Measurements from ENCODE around the gene LIPC. TPM values are rescaled to one million over a fixed set of nuclear protein-coding genes. Genes with fewer than 3 reads are reported as not detected.

Gene LIPC
- total RNA-seq, 2 donors from 2014 or later, result not detected

GRCh38 chr15:58513726-58514336, 82.0 kb downstream of the LIPC start:
- DNase-seq (ENCODE audit: low spot score) (no peak), ATAC-seq (ENCODE audit: insufficient number of reproducible peaks, low FRiP score, low read depth) (no peak)
- Histone ChIP-seq H3K27ac (no peak overlapping the region), H3K27me3 (replicated peaks; ENCODE audit: insufficient read depth) (no peaks in the 10 kb centered on the region), H3K36me3 (no peaks in the 10 kb centered on the region), H3K9me3 (no peaks in the 10 kb centered on the region), H3K4me1 (ENCODE audit: control insufficient read depth in 1 of 2, low read depth in 2 of 2) (no peaks in the 10 kb centered on the region), H3K4me3 (no peak overlapping the region)
- TF ChIP-seq, protein P1, sequence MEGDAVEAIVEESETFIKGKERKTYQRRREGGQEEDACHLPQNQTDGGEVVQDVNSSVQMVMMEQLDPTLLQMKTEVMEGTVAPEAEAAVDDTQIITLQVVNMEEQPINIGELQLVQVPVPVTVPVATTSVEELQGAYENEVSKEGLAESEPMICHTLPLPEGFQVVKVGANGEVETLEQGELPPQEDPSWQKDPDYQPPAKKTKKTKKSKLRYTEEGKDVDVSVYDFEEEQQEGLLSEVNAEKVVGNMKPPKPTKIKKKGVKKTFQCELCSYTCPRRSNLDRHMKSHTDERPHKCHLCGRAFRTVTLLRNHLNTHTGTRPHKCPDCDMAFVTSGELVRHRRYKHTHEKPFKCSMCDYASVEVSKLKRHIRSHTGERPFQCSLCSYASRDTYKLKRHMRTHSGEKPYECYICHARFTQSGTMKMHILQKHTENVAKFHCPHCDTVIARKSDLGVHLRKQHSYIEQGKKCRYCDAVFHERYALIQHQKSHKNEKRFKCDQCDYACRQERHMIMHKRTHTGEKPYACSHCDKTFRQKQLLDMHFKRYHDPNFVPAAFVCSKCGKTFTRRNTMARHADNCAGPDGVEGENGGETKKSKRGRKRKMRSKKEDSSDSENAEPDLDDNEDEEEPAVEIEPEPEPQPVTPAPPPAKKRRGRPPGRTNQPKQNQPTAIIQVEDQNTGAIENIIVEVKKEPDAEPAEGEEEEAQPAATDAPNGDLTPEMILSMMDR (IDR thresholded peaks at IDR 0.05), result no peak

- Histone ChIP-seq H3K9me3 (no peaks in the 10 kb centered on the region), H3K27ac (no peak overlapping the region), H3K4me3 (no peak overlapping the region), H3K36me3 (no peaks in the 10 kb centered on the region), H3K27me3 (replicated peaks; ENCODE audit: insufficient read depth) (no peaks in the 10 kb centered on the region), H3K4me1 (ENCODE audit: control insufficient read depth in 1 of 2, low read depth in 2 of 2) (peaks cover under 1 to 7% of the 10 kb centered on the region in 2 donors)
- TF ChIP-seq, protein P1 (IDR thresholded peaks at IDR 0.05), result no peak
- ATAC-seq (ENCODE audit: insufficient number of reproducible peaks, low FRiP score, low read depth) (no peak), DNase-seq (ENCODE audit: low spot score) (no peak)
These were observed 84.0 kb downstream of the LIPC start for GRCh38 chr15:58515807-58516206.

DNA sequence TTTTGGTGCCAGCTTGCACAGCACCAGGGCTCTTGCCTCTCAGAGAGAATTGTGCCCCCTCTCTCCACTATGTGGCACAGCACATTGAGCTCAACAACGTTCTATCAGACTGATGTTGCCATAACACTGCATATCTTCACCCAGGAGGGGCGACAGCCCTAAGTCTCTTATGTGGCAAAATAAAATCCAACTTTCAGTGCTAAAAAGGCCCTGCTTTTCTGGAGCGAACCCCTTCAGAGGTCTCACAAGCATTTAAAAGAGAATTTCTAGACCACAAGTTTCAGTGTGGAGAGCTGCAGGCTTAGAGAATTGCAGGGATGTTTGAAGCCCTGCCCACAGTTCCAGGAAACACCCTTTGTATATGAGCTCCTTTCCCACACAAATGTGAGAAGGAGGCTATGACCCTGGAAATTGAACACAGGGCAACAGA, 85.5 kb downstream of the LIPC start:
- Histone ChIP-seq H3K27ac (no peak overlapping the region), H3K4me1 (ENCODE audit: control insufficient read depth in 1 of 2, low read depth in 2 of 2) (peaks cover 12 to 21% of the 10 kb centered on the region in 2 donors), H3K36me3 (no peaks in the 10 kb centered on the region), H3K27me3 (replicated peaks; ENCODE audit: insufficient read depth) (no peaks in the 10 kb centered on the region), H3K9me3 (no peaks in the 10 kb centered on the region), H3K4me3 (no peak overlapping the region)
- TF ChIP-seq, protein P1 (IDR thresholded peaks at IDR 0.05), result no peak
- no peak for DNase-seq (ENCODE audit: low spot score)
- no peak for ATAC-seq (ENCODE audit: insufficient number of reproducible peaks, low FRiP score, low read depth)

GRCh38 chr15:58517682-58518525, 86.1 kb downstream of the LIPC start:
- Histone ChIP-seq H3K4me1 (ENCODE audit: control insufficient read depth in 1 of 2, low read depth in 2 of 2) (peaks cover 17 to 28% of the 10 kb centered on the region in 2 donors), H3K4me3 (no peak overlapping the region), H3K36me3 (no peaks in the 10 kb centered on the region), H3K27me3 (replicated peaks; ENCODE audit: insufficient read depth) (no peaks in the 10 kb centered on the region), H3K9me3 (no peaks in the 10 kb centered on the region), H3K27ac (no peak overlapping the region)
- ATAC-seq (ENCODE audit: insufficient number of reproducible peaks, low FRiP score, low read depth) (no peak), DNase-seq (ENCODE audit: low spot score) (no peak)
- TF ChIP-seq, protein P1 (IDR thresholded peaks at IDR 0.05), result no peak

- H3K4me1 ChIP-seq (ENCODE audit: control insufficient read depth in 1 of 2, low read depth in 2 of 2), result peaks cover 24 to 35% of the 10 kb centered on the region in 2 donors
- no peak for ATAC-seq (ENCODE audit: insufficient number of reproducible peaks, low FRiP score, low read depth)
- H3K27ac ChIP-seq, result no peak overlapping the region
- TF ChIP-seq, protein P1 (IDR thresholded peaks at IDR 0.05), result no peak
- DNase-seq (ENCODE audit: low spot score), result no peak
- H3K9me3 ChIP-seq, result no peaks in the 10 kb centered on the region
- H3K4me3 ChIP-seq, result no peak overlapping the region
- no peaks in the 10 kb centered on the region for H3K27me3 ChIP-seq (replicated peaks; ENCODE audit: insufficient read depth)
- no peaks in the 10 kb centered on the region for H3K36me3 ChIP-seq
These were observed 86.8 kb downstream of the LIPC start for GRCh38 chr15:58518626-58519025.

All from thoracic aorta (tissue), 2 donors.